ENCODE results near the gene TMEM123. TPM values are rescaled to one million over a fixed set of nuclear protein-coding genes. Genes with fewer than 3 reads are reported as not detected.

TMEM123 gene
- total and polyA plus RNA-seq, 2 of the 8 experiments (the other 6 are each of a cell fraction or from before 2014, with no cell fraction given), result 75.5 to 80.1 TPM

GRCh38 chr11:102427068-102427467 lies 25.5 kb downstream of the TMEM123 start:
- Histone ChIP-seq H3K27me3 (replicated peaks in 1 of 4; ENCODE audit: control insufficient read depth in 3 of 4, extremely low read depth in 1 of 4, insufficient read depth in 3 of 4, low read length in 3 of 4) (no peaks in the 10 kb centered on the region), H2AK5ac (ENCODE audit: low read depth, low read length) (no peak overlapping the region), H4K5ac (ENCODE audit: insufficient read length, low read depth, low read length) (no peak overlapping the region), H3K4ac (replicated peaks; ENCODE audit: insufficient read length, low read depth, low read length) (no peak overlapping the region), H3K23me2 (ENCODE audit: low read depth, low read length) (no peaks in the 10 kb centered on the region), H3K4me1 (replicated peaks in 1 of 4; ENCODE audit: control insufficient read depth in 3 of 4, insufficient read depth in 4 of 4, low read length in 3 of 4) (peaks cover 0 to 3% (median under 1%) of the 10 kb centered on the region in 4 experiments; a peak in 2 of 7 replicates), H3K4me3 (ENCODE audit: extremely low read depth in 1 of 4, insufficient read depth in 2 of 4, low read depth in 3 of 4, low read length in 4 of 4) (no peak overlapping the region), H3K23ac (ENCODE audit: insufficient read length) (no peak overlapping the region), H3K27ac (ENCODE audit: low read depth, low read length) (no peak overlapping the region), H3K4me2 (ENCODE audit: insufficient read depth in 1 of 2, low read depth in 2 of 2, low read length in 2 of 2) (no peak overlapping the region), H3K79me2 (ENCODE audit: control insufficient read depth in 1 of 2, insufficient read depth in 2 of 2, low read length in 2 of 2) (peaks cover 0 to 4% of the 10 kb centered on the region in 2 experiments; a peak in 2 of 4 replicates), H3K9ac (replicated peaks in 1 of 4; ENCODE audit: extremely low read depth in 1 of 4, low read depth in 3 of 4, low read length in 3 of 4) (no peak overlapping the region), H2AFZ (ENCODE audit: low read length) (no peak overlapping the region), H2BK12ac (ENCODE audit: low read depth, low read length) (no peak overlapping the region), H2BK120ac (replicated peaks; ENCODE audit: low read depth, low read length) (no peak overlapping the region), H3K9me3 (ENCODE audit: insufficient read depth in 2 of 2, low read depth in 1 of 2, low read length in 1 of 2) (peaks cover 0 to 6% of the 10 kb centered on the region in 2 experiments; a peak in 1 of 4 replicates), H3K36me3 (ENCODE audit: control insufficient read depth in 2 of 4, insufficient read depth in 4 of 4, low read length in 3 of 4) (peaks cover 0 to 7% (median 0%) of the 10 kb centered on the region in 4 experiments; a peak in 1 of 8 replicates), H3K56ac (replicated peaks; ENCODE audit: insufficient read length, low read depth, low read length) (no peak overlapping the region), H4K91ac (replicated peaks; ENCODE audit: insufficient read length, low read length) (no peak overlapping the region), H4K20me1 (replicated peaks in 1 of 2; ENCODE audit: control insufficient read depth in 1 of 2, insufficient read depth in 2 of 2, low read length in 2 of 2) (peaks cover 0 to 4% of the 10 kb centered on the region in 2 experiments), H2BK20ac (ENCODE audit: low read length) (no peak overlapping the region), H3K14ac (ENCODE audit: insufficient read length) (no peak overlapping the region), H3K18ac (ENCODE audit: extremely low read depth, low read length) (no peak overlapping the region), H3K79me1 (ENCODE audit: low read depth, low read length) (no peaks in the 10 kb centered on the region; the same call in 1 of the 2 replicates), H2BK5ac (ENCODE audit: low read depth, low read length) (no peak overlapping the region), H4K8ac (ENCODE audit: extremely low read depth, insufficient read depth, low read length) (no peak overlapping the region), H2BK15ac (ENCODE audit: low read length) (no peak overlapping the region)
- POLR2A ChIA-PET (ENCODE audit: partially characterized antibody), result no interaction called here
- WGBS, 2 experiments (ENCODE audit: extremely low coverage in 1 of 2, insufficient coverage in 1 of 2, insufficient read length in 1 of 2, insufficient replicate concordance in 2 of 2, low coverage in 1 of 2, low lambda C conversion rate in 2 of 2, missing lambda C conversion rate in 1 of 2), result 46% methylated on average over 1 of the region's 1 CpG; no CpG with 5 or more reads in 1 of the 2 experiments
- CTCF ChIA-PET (ENCODE audit: partially characterized antibody), result interaction anchor here (0.7 to 1.9 kb wide), 5 partner anchors 10 to 565 kb away, joined by 3 to 5 read pairs (median 3); no protein-coding TSS in a partner anchor
- no peak for TF ChIP-seq BRCA1 (IDR thresholded peaks at IDR 0.05; ENCODE audit: low read depth, low read length)
- TF ChIP-seq EP300 (IDR thresholded peaks at IDR 0.05; ENCODE audit: borderline replicate concordance in 1 of 2, low read depth in 2 of 2, low read length in 2 of 2), result no peak
- no peak for TF ChIP-seq HDAC2 (IDR thresholded peaks at IDR 0.05; ENCODE audit: borderline replicate concordance in 1 of 2, low read depth in 2 of 2, low read length in 2 of 2)
- TF ChIP-seq JUND (IDR thresholded peaks at IDR 0.05; ENCODE audit: low read length), result no peak
- no peak for TF ChIP-seq KDM1A (IDR thresholded peaks at IDR 0.05; ENCODE audit: borderline replicate concordance, low read length)
- no peak for TF ChIP-seq CBX8 (IDR thresholded peaks at IDR 0.05; ENCODE audit: borderline replicate concordance, low read depth, low read length)
- TF ChIP-seq CTBP2 (IDR thresholded peaks at IDR 0.05; ENCODE audit: borderline replicate concordance, insufficient read depth, insufficient read length, low read length), result no peak
- FAIRE-seq, result no peak
- DNase-seq (ENCODE audit: low read depth in 1 of 2, low spot score in 2 of 2), result no peak
